Rectal smooth muscle tissue (tissue), 1 donor: ENCODE measurements around the gene EPC2.

ENCODE experiments used
- H3K27ac ChIP-seq: one replicate; pipeline ENCODE4 v1.7.0; 2013; ENCODE audit warnings: low read depth, low read length, inconsistent platforms
- H3K27me3 ChIP-seq: one replicate; pipeline ENCODE4 v1.7.0; 2013; ENCODE audit warnings: low read length; ENCODE audit not compliant: control insufficient read depth, insufficient read depth
- H3K36me3 ChIP-seq: one replicate; pipeline ENCODE4 v1.7.0; 2013; ENCODE audit warnings: low read length; ENCODE audit not compliant: control insufficient read depth, insufficient read depth
- H3K4me1 ChIP-seq: one replicate; pipeline ENCODE4 v1.7.0; 2013; ENCODE audit warnings: low read length; ENCODE audit not compliant: control insufficient read depth, insufficient read depth
- H3K4me3 ChIP-seq: one replicate; pipeline ENCODE4 v1.7.0; 2013; ENCODE audit warnings: low read length
- H3K9ac ChIP-seq: one replicate; pipeline ENCODE4 v1.7.0; 2013; ENCODE audit warnings: low read length

EPC2 gene

GRCh38 chr2:148721520-148721931, 77.0 kb downstream of the EPC2 start:
- Histone ChIP-seq H3K27ac (no peak overlapping the region), H3K9ac (no peak overlapping the region), H3K4me1 (peaks cover 3% of the 10 kb centered on the region), H3K27me3 (no peaks in the 10 kb centered on the region), H3K36me3 (no peaks in the 10 kb centered on the region), H3K4me3 (no peak overlapping the region)

GRCh38 chr2:148721991-148722777, 77.6 kb downstream of the EPC2 start:
- Histone ChIP-seq H3K4me3 (no peak overlapping the region), H3K36me3 (no peaks in the 10 kb centered on the region), H3K9ac (no peak overlapping the region), H3K27ac (no peak overlapping the region), H3K27me3 (no peaks in the 10 kb centered on the region), H3K4me1 (peaks cover 3% of the 10 kb centered on the region)

- no peak overlapping the region for H3K27ac ChIP-seq
- H3K36me3 ChIP-seq = no peaks in the 10 kb centered on the region
- H3K9ac ChIP-seq = no peak overlapping the region
- H3K4me1 ChIP-seq = peaks cover 3% of the 10 kb centered on the region
- H3K27me3 ChIP-seq = no peaks in the 10 kb centered on the region
- H3K4me3 ChIP-seq = no peak overlapping the region
Observed at GRCh38 chr2:148725564-148725963, 81.0 kb downstream of the EPC2 start.

GRCh38 chr2:148726228-148726627, 81.7 kb downstream of the EPC2 start:
- H3K36me3 ChIP-seq = no peaks in the 10 kb centered on the region
- H3K4me1 ChIP-seq = peaks cover 3% of the 10 kb centered on the region
- no peak overlapping the region for H3K27ac ChIP-seq
- no peak overlapping the region for H3K4me3 ChIP-seq
- no peak overlapping the region for H3K9ac ChIP-seq
- no peaks in the 10 kb centered on the region for H3K27me3 ChIP-seq

GRCh38 chr2:148730085-148730484, 85.5 kb downstream of the EPC2 start:
- H3K36me3 ChIP-seq = no peaks in the 10 kb centered on the region
- H3K4me3 ChIP-seq = no peak overlapping the region
- no peaks in the 10 kb centered on the region for H3K27me3 ChIP-seq
- no peak overlapping the region for H3K27ac ChIP-seq
- H3K4me1 ChIP-seq = no peaks in the 10 kb centered on the region
- H3K9ac ChIP-seq = no peak overlapping the region

GRCh38 chr2:148737742-148738141, 93.2 kb downstream of the EPC2 start:
- Histone ChIP-seq H3K4me3 (no peak overlapping the region), H3K36me3 (no peaks in the 10 kb centered on the region), H3K27ac (no peak overlapping the region), H3K4me1 (no peaks in the 10 kb centered on the region), H3K9ac (no peak overlapping the region), H3K27me3 (no peaks in the 10 kb centered on the region)

- H3K9ac ChIP-seq = no peak overlapping the region
- H3K27me3 ChIP-seq = no peaks in the 10 kb centered on the region
- H3K4me1 ChIP-seq = no peaks in the 10 kb centered on the region
- H3K27ac ChIP-seq = no peak overlapping the region
- no peak overlapping the region for H3K4me3 ChIP-seq
- no peaks in the 10 kb centered on the region for H3K36me3 ChIP-seq
Observed at GRCh38 chr2:148739454-148740105, 95.0 kb downstream of the EPC2 start.

GRCh38 chr2:148742373-148742772, 97.8 kb downstream of the EPC2 start:
- Histone ChIP-seq H3K4me1 (no peaks in the 10 kb centered on the region), H3K27ac (no peak overlapping the region), H3K9ac (no peak overlapping the region), H3K27me3 (no peaks in the 10 kb centered on the region), H3K36me3 (no peaks in the 10 kb centered on the region), H3K4me3 (no peak overlapping the region)

- Histone ChIP-seq H3K36me3 (no peaks in the 10 kb centered on the region), H3K4me3 (no peak overlapping the region)
Observed at GRCh38 chr2:148745151-148745851, 100.8 kb downstream of the EPC2 start.

GRCh38 chr2:148746973-148747372, 102.4 kb downstream of the EPC2 start:
- no peak overlapping the region for H3K9ac ChIP-seq
- H3K27ac ChIP-seq = no peak overlapping the region
- no peaks in the 10 kb centered on the region for H3K4me1 ChIP-seq
- no peaks in the 10 kb centered on the region for H3K36me3 ChIP-seq
- H3K4me3 ChIP-seq = no peak overlapping the region
- no peaks in the 10 kb centered on the region for H3K27me3 ChIP-seq

More at GRCh38 chr2:148745151-148745851, 100.8 kb downstream of the EPC2 start:
- no peaks in the 10 kb centered on the region for H3K27me3 ChIP-seq
- H3K27ac ChIP-seq = no peak overlapping the region
- no peak overlapping the region for H3K9ac ChIP-seq
- H3K4me1 ChIP-seq = no peaks in the 10 kb centered on the region

GRCh38 chr2:148751907-148752306, 107.4 kb downstream of the EPC2 start:
- Histone ChIP-seq H3K4me1 (no peaks in the 10 kb centered on the region), H3K36me3 (no peaks in the 10 kb centered on the region), H3K4me3 (no peak overlapping the region), H3K9ac (no peak overlapping the region), H3K27ac (no peak overlapping the region), H3K27me3 (no peaks in the 10 kb centered on the region)

- H3K4me1 ChIP-seq = no peaks in the 10 kb centered on the region
- H3K4me3 ChIP-seq = no peak overlapping the region
- H3K36me3 ChIP-seq = no peaks in the 10 kb centered on the region
- H3K9ac ChIP-seq = no peak overlapping the region
- H3K27me3 ChIP-seq = no peaks in the 10 kb centered on the region
- H3K27ac ChIP-seq = no peak overlapping the region
Observed at GRCh38 chr2:148752977-148753376, 108.4 kb downstream of the EPC2 start.
